Measurements from ENCODE around the gene ANXA2. TPM values are rescaled to one million over a fixed set of nuclear protein-coding genes. Genes with fewer than 3 reads are reported as not detected.

The ANXA2 gene
- total and polyA plus RNA-seq, 12 donors = 314 to 1,002 (median 478) TPM

DNA sequence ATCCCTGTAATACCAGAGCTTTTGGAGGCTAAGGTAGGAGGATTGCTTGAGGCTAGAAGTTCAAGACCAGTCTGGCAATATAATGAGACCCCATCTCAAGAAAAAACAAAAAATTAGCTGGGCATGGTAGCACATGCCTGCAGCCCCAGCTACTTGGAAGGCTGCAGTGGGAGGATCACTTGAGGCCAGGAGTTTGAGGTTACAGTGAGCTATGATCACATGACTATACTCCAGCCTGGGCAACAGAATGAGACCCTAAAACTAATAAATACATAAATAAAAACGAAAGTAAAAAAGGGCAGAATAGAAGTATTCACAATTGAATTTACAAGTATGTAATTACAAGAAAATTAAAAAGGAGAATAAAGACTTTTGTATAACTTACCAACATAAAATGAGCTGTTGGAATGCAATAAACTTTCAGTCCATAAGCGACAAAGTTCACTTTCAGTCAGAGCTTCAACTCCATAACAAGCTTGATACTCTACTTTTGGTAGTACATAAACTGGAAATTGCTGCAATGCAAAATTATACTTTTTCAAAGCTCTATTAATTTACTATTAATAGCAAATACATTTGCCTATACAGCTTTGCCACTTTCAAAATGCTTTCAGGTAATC, 44.4 kb upstream of the ANXA2 start:
- H3K36me3 ChIP-seq (replicated peaks in 1 of 2) = peaks cover 0 to 8% of the 10 kb centered on the region in 2 donors
- no peak for DNase-seq
- H3K27ac ChIP-seq = no peak overlapping the region
- peaks cover 5 to 7% of the 10 kb centered on the region in 2 donors for H3K4me1 ChIP-seq (replicated peaks in 1 of 2)
- no peaks in the 10 kb centered on the region for H3K9me3 ChIP-seq (replicated peaks in 1 of 3)
- WGBS, 4 donors = 77 to 86% (median 82%) methylated on average over 2 of the region's 2 CpGs
- H3K27me3 ChIP-seq = no peaks in the 10 kb centered on the region
- H3K4me3 ChIP-seq = no peak overlapping the region
- intact Hi-C loops (cut with DNase I) = no loop called here
- TF ChIP-seq, protein P1, sequence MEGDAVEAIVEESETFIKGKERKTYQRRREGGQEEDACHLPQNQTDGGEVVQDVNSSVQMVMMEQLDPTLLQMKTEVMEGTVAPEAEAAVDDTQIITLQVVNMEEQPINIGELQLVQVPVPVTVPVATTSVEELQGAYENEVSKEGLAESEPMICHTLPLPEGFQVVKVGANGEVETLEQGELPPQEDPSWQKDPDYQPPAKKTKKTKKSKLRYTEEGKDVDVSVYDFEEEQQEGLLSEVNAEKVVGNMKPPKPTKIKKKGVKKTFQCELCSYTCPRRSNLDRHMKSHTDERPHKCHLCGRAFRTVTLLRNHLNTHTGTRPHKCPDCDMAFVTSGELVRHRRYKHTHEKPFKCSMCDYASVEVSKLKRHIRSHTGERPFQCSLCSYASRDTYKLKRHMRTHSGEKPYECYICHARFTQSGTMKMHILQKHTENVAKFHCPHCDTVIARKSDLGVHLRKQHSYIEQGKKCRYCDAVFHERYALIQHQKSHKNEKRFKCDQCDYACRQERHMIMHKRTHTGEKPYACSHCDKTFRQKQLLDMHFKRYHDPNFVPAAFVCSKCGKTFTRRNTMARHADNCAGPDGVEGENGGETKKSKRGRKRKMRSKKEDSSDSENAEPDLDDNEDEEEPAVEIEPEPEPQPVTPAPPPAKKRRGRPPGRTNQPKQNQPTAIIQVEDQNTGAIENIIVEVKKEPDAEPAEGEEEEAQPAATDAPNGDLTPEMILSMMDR (IDR thresholded peaks at IDR 0.05) = no peak
- TF ChIP-seq POLR2A (IDR thresholded peaks at IDR 0.05) = no peak

GRCh38 chr15:60441331-60441730, 43.5 kb upstream of the ANXA2 start:
- intact Hi-C loops (cut with DNase I) = no loop called here
- no peak for DNase-seq
- TF ChIP-seq, protein P1 (IDR thresholded peaks at IDR 0.05) = no peak
- TF ChIP-seq POLR2A (IDR thresholded peaks at IDR 0.05) = no peak
- Histone ChIP-seq H3K9me3 (replicated peaks in 1 of 3) (no peaks in the 10 kb centered on the region), H3K4me3 (no peak overlapping the region), H3K27ac (no peak overlapping the region), H3K4me1 (replicated peaks in 1 of 2) (peaks cover 5 to 7% of the 10 kb centered on the region in 2 donors), H3K36me3 (replicated peaks in 1 of 2) (peaks cover 0 to 8% of the 10 kb centered on the region in 2 donors), H3K27me3 (no peaks in the 10 kb centered on the region)
- WGBS, 4 donors = 75 to 84% (median 78%) methylated on average over 1 of the region's 1 CpG

DNA sequence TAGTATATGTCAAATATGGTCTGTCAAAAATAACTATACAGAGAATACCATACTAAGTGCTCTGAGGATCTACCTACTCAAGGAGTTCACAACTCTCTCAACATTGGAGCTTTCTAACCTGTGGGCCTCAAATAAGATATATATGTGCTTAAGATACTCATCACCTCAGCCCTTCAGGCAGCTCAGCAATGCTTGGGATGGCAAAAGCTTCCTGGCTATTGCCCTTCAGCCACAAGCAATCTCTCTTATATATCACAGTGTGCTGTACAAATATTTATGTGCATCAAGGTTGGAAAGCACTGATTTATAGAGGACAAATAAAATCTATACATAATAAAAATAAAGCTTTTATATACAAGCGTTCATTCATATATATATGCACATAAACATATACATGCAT, 40.9 kb upstream of the ANXA2 start:
- peaks cover 0 to 16% of the 10 kb centered on the region in 2 donors for H3K36me3 ChIP-seq (replicated peaks in 1 of 2)
- intact Hi-C loops (cut with DNase I) = no loop called here

GRCh38 chr15:60428935-60429334, 31.1 kb upstream of the ANXA2 start:
- no peaks in the 10 kb centered on the region for H3K27me3 ChIP-seq
- intact Hi-C loops (cut with DNase I) = no loop called here
- H3K4me1 ChIP-seq (replicated peaks in 1 of 2) = peaks cover 0 to 15% of the 10 kb centered on the region in 2 donors
- H3K36me3 ChIP-seq (replicated peaks in 1 of 2) = peaks cover 0 to 15% of the 10 kb centered on the region in 2 donors
- 93 to 100% (median 95%) methylated on average over 1 of the region's 1 CpG for WGBS, 4 donors
- H3K9me3 ChIP-seq (replicated peaks in 1 of 3) = no peaks in the 10 kb centered on the region
- TF ChIP-seq, protein P1 (IDR thresholded peaks at IDR 0.05) = no peak
- TF ChIP-seq POLR2A (IDR thresholded peaks at IDR 0.05) = no peak
- no peak overlapping the region for H3K27ac ChIP-seq
- H3K4me3 ChIP-seq = no peak overlapping the region
- DNase-seq = no peak

More for the DNA sequence above, 40.9 kb upstream of the ANXA2 start:
- no peak for DNase-seq
- H3K9me3 ChIP-seq (replicated peaks in 1 of 3) = no peaks in the 10 kb centered on the region
- WGBS, 4 donors = 90 to 97% (median 93%) methylated on average over 1 of the region's 1 CpG
- peaks cover 5 to 7% of the 10 kb centered on the region in 2 donors for H3K4me1 ChIP-seq (replicated peaks in 1 of 2)
- no peak overlapping the region for H3K27ac ChIP-seq
- no peaks in the 10 kb centered on the region for H3K27me3 ChIP-seq
- TF ChIP-seq, protein P1 (IDR thresholded peaks at IDR 0.05) = no peak
- TF ChIP-seq POLR2A (IDR thresholded peaks at IDR 0.05) = no peak
- no peak overlapping the region for H3K4me3 ChIP-seq
